NB4 (cell line): Measurements from ENCODE around the gene HTD2.

Experiments used
- POLR2A ChIP-seq: IDR thresholded peaks from 2 replicates; pipeline ENCODE4 v1.6.1; 2011; ENCODE audit warnings: mild to moderate bottlenecking; ENCODE audit not compliant: insufficient read length; ENCODE audit errors: extremely low read depth
- TF ChIP-seq, protein P1 (sequence below): IDR thresholded peaks from one replicate; pipeline ENCODE4 v1.5.1; 2012; ENCODE audit warnings: low read depth, low read length

GRCh38 chr3:58270485-58270884 is 35.8 kb upstream of the HTD2 start:
- TF ChIP-seq POLR2A: no peak
- TF ChIP-seq, protein P1, sequence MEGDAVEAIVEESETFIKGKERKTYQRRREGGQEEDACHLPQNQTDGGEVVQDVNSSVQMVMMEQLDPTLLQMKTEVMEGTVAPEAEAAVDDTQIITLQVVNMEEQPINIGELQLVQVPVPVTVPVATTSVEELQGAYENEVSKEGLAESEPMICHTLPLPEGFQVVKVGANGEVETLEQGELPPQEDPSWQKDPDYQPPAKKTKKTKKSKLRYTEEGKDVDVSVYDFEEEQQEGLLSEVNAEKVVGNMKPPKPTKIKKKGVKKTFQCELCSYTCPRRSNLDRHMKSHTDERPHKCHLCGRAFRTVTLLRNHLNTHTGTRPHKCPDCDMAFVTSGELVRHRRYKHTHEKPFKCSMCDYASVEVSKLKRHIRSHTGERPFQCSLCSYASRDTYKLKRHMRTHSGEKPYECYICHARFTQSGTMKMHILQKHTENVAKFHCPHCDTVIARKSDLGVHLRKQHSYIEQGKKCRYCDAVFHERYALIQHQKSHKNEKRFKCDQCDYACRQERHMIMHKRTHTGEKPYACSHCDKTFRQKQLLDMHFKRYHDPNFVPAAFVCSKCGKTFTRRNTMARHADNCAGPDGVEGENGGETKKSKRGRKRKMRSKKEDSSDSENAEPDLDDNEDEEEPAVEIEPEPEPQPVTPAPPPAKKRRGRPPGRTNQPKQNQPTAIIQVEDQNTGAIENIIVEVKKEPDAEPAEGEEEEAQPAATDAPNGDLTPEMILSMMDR: no peak
